Measurements from ENCODE around the gene HIP1. TPM values are rescaled to one million over a fixed set of nuclear protein-coding genes. Genes with fewer than 3 reads are reported as not detected.
A peak's percentile ranks its signal among the peaks of the same experiment; 100 is the strongest.
"Not testable (repeated sequence)": the region's sequence is repeated elsewhere in the genome, so short reads cannot be mapped to it uniquely, and the experiment has no call there.

Gene HIP1
- total RNA-seq, 1 donor: 25.7 TPM

DNA sequence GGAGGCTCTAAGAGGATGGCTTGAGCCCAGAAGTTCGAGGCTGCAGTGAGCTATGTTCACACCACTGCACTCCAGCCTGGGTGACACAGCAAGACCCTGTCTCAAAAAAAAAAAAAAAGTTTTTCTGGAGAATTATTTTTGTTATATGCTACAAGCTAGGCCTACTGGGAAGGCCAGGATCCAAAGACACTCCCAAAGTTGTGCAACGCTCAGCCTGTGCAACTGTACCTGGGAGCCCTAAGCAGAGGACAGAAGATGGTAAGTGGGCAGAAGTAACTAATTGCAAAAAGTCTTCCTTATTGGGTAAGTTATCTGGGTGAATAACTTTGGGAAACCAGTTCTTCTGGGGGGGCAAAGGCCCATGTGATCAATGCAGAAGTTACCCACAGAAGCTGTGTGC is 17.3 kb downstream of the HIP1 start:
- H2AFZ ChIP-seq (ENCODE audit: low read length): no peak overlapping the region
- H3K27ac ChIP-seq (ENCODE audit: low read depth, low read length): no peak overlapping the region
- no peak overlapping the region for H3K4me3 ChIP-seq (ENCODE audit: insufficient read depth, low read length)
- TF ChIP-seq CTCF (IDR thresholded peaks at IDR 0.05; ENCODE audit: extremely low read depth, low read depth, low read length): no peak
- peaks cover 10% of the 10 kb centered on the region for H3K4me1 ChIP-seq (ENCODE audit: insufficient read depth, low read length)
- H4K20me1 ChIP-seq (ENCODE audit: insufficient read depth, low read length): no peaks in the 10 kb centered on the region
- H3K27me3 ChIP-seq (ENCODE audit: insufficient read depth, low read length): no peaks in the 10 kb centered on the region
- H3K9me3 ChIP-seq (ENCODE audit: low read depth, low read length): no peaks in the 10 kb centered on the region
- no peak for DNase-seq (ENCODE audit: insufficient read length, low spot score, missing footprints)
- H3K79me2 ChIP-seq (ENCODE audit: insufficient read depth, low read length): no peaks in the 10 kb centered on the region
- H3K4me2 ChIP-seq (ENCODE audit: insufficient read depth, low read length): no peak overlapping the region
- H3K36me3 ChIP-seq (ENCODE audit: insufficient read depth, low read length): no peaks in the 10 kb centered on the region

GRCh38 chr7:75719626-75720025 is 19.1 kb downstream of the HIP1 start:
- Histone ChIP-seq H3K27ac (ENCODE audit: low read depth, low read length) (no peak overlapping the region), H2AFZ (ENCODE audit: low read length) (no peak overlapping the region), H4K20me1 (ENCODE audit: insufficient read depth, low read length) (no peaks in the 10 kb centered on the region), H3K4me3 (ENCODE audit: insufficient read depth, low read length) (no peak overlapping the region), H3K27me3 (ENCODE audit: insufficient read depth, low read length) (no peaks in the 10 kb centered on the region), H3K4me2 (ENCODE audit: insufficient read depth, low read length) (no peak overlapping the region), H3K79me2 (ENCODE audit: insufficient read depth, low read length) (no peaks in the 10 kb centered on the region), H3K9me3 (ENCODE audit: low read depth, low read length) (no peaks in the 10 kb centered on the region), H3K36me3 (ENCODE audit: insufficient read depth, low read length) (no peaks in the 10 kb centered on the region), H3K4me1 (ENCODE audit: insufficient read depth, low read length) (peaks cover 14% of the 10 kb centered on the region)
- TF ChIP-seq CTCF (IDR thresholded peaks at IDR 0.05; ENCODE audit: extremely low read depth, low read depth, low read length): no peak
- no peak for DNase-seq (ENCODE audit: insufficient read length, low spot score, missing footprints)

GRCh38 chr7:75718390-75719031 is 20.2 kb downstream of the HIP1 start:
- peaks cover 14% of the 10 kb centered on the region for H3K4me1 ChIP-seq (ENCODE audit: insufficient read depth, low read length)
- DNase-seq (ENCODE audit: insufficient read length, low spot score, missing footprints): no peak
- no peaks in the 10 kb centered on the region for H3K36me3 ChIP-seq (ENCODE audit: insufficient read depth, low read length)
- TF ChIP-seq CTCF (IDR thresholded peaks at IDR 0.05; ENCODE audit: extremely low read depth, low read depth, low read length): no peak
- H3K27ac ChIP-seq (ENCODE audit: low read depth, low read length): peak overlapping the region; percentile 43
- no peaks in the 10 kb centered on the region for H4K20me1 ChIP-seq (ENCODE audit: insufficient read depth, low read length)
- H3K9me3 ChIP-seq (ENCODE audit: low read depth, low read length): no peaks in the 10 kb centered on the region
- H3K4me3 ChIP-seq (ENCODE audit: insufficient read depth, low read length): no peak overlapping the region
- no peaks in the 10 kb centered on the region for H3K79me2 ChIP-seq (ENCODE audit: insufficient read depth, low read length)
- no peak overlapping the region for H2AFZ ChIP-seq (ENCODE audit: low read length)
- H3K27me3 ChIP-seq (ENCODE audit: insufficient read depth, low read length): no peaks in the 10 kb centered on the region
- no peak overlapping the region for H3K4me2 ChIP-seq (ENCODE audit: insufficient read depth, low read length)

- DNase-seq (ENCODE audit: insufficient read length, low spot score, missing footprints): not testable (repeated sequence)
Observed at GRCh38 chr7:75717746-75718145, 21.0 kb downstream of the HIP1 start.

More at GRCh38 chr7:75717746-75718145, 21.0 kb downstream of the HIP1 start:
- not testable (repeated sequence) for H4K20me1 ChIP-seq (ENCODE audit: insufficient read depth, low read length); H2AFZ ChIP-seq (ENCODE audit: low read length); H3K27me3 ChIP-seq (ENCODE audit: insufficient read depth, low read length); H3K4me2 ChIP-seq (ENCODE audit: insufficient read depth, low read length); H3K9me3 ChIP-seq (ENCODE audit: low read depth, low read length); H3K79me2 ChIP-seq (ENCODE audit: insufficient read depth, low read length); H3K36me3 ChIP-seq (ENCODE audit: insufficient read depth, low read length); H3K4me3 ChIP-seq (ENCODE audit: insufficient read depth, low read length)
- peak overlapping the region; percentile 81 for H3K27ac ChIP-seq (ENCODE audit: low read depth, low read length)
- H3K4me1 ChIP-seq (ENCODE audit: insufficient read depth, low read length): peaks cover 19% of the 10 kb centered on the region

Measured in osteoblast (primary cell).